ENCODE measurements around the gene GOLGA8J.
"Not testable (repeated sequence)": the region's sequence is repeated elsewhere in the genome, so short reads cannot be mapped to it uniquely, and the experiment has no call there.

Gene GOLGA8J, protein sequence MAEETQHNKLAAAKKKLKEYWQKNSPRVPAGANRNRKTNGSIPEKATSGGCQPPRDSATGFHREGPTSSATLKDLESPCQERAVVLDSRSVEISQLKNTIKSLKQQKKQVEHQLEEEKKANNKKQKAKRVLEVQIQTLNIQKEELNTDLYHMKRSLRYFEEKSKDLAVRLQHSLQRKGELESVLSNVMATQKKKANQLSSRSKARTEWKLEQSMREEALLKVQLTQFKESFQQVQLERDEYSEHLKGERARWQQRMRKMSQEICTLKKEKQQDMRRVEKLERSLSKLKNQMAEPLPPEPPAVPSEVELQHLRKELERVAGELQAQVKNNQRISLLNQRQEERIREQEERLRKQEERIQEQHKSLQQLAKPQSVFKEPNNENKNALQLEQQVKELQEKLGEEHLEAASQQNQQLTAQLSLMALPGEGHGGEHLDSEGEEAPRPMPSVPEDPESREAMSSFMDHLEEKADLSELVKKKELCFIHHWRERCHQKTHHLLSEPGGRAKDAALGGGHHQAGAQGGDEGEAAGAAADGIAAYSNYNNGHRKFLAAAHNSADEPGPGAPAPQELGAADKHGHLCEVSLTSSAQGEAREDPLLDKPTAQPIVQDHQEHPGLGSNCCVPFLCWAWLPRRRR

DNA sequence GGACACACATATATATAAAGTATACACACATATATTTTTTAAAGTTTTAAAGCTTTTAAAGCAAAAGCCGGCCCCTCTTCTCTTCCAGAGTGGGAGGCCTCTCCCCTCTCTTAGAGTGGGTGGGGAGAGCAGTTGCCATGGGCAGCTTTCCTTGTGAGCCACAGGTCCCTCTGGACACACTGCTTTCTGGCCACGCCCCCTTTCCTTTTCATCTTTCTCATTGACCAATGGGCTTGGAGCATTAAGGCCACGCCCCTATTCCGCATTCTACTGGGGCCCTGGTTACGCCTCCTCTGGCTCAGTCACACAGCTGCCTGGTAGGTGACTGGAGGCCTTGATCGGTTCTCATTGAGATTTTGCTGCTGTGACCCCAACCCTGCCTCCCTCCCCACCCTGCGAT is at the start of gene GOLGA8J:
Gene GOLGA8J (plus strand): TSS at position 301 of the 400 bp plus-strand sequence. CDS start 98 bp downstream, at position 399.
- DNase-seq (ENCODE audit: low spot score) = not testable (repeated sequence)

DNA sequence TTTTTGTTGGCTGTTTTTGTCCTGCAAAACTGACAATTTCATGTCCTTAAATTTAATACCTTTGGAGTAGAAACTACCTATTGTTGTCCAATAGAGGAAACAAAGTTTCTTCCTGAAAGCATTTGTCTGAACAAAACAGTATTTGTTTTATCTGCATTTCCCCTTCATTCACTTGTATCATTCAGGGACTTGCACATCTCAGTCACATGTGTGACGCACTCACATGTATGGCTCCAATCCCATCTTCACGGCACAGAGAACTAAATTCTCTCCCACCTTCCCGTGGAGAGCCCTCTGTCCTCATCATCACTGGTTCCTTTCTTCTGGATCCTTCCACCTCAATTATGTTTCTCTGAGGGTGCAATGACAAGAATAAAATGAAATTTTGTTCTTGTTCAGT is 49.5 kb upstream of the GOLGA8J start:
- DNase-seq (ENCODE audit: low spot score) = no peak

DNA sequence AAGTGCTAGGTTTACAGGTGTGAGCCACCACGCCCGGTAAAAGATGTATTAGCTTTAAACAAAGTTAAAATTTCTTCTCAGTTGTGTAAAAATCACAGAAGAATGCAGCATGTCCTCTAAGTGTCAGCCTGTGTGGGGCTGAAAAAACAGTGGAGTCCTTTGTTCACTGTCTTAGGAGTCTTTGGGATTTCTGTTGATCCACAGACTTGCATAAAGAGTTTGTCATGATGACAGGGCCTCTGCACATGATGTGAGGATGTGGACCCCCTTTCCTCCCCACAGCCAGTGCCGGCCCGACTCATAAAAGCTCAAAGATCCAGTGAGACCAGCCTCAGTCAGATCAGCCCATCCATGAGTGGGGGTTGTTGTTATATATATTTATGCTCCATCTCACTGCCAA is 49.0 kb upstream of the GOLGA8J start:
- DNase-seq (ENCODE audit: low spot score) = no peak

DNA sequence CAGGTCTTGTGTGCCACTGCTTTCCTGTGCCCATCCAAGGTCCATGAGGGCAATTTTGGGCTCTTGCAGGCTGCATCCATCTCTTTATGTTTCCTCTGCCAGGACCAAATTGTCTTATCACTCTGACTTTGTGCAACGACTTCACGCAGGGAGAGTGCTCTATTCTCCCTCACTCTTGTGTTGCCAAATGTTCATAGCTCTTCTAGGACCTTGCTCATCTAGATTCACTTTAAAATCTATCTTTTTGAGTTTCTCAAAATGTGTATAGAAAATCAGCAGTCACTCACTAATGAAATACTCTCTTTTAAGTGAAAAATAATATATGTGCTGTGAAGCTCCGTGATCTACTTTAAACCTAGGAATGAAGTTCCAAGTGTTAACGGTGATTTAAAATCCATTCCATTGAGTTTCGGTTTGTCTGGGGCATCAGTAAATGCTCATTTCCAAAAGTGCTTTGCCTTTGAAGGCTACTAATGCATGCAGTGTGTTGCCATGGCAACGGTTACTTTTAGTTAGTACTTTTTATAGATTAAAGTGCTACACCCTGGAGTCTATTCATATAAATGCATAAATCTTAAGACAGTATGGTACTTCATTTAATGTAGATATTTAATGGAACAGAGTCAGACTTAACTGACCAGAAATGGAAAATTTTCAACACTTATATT is 46.6 kb upstream of the GOLGA8J start:
- no peak for DNase-seq (ENCODE audit: low spot score)

DNA sequence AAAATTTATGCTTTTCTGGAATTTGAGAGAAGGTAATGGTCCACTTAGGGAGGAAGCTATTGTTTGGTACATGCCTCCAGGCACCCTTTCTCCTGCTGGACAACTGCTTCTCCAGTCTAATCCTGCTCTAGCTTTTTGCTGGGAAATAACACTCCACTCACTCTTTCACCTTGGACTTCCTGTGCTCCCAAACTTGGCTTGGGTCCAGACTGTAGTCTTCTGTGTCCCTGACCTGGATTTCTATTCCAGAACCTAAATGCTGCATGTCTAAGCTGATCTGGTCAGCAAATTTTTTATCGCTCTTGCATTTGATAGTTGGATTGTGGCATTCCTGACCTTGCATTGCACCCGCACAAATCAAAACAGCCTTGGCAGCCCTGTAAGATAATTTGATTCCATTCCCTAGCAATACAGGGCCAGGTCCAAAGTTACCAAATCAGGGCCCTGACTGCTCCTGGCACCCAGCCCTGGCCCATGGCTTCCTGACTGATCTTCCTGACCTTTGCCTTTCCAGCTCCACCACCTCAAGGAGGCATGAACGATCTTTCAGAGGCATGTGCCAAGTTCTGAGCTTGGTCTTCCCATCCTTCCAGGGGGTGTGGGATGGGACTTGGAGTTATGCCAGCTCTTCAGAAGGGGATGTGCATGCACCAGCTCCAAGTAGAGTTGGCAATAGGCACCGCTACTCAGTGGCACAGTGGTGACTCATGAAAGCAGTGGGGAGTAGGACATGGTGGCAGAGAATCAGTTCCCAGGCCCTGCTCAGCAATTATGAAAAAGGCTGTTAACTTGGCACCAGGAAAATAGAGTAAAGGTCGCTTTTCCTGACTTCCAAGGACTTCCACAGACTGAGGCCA is 43.9 kb upstream of the GOLGA8J start:
- DNase-seq (ENCODE audit: low spot score) = no peak

DNA sequence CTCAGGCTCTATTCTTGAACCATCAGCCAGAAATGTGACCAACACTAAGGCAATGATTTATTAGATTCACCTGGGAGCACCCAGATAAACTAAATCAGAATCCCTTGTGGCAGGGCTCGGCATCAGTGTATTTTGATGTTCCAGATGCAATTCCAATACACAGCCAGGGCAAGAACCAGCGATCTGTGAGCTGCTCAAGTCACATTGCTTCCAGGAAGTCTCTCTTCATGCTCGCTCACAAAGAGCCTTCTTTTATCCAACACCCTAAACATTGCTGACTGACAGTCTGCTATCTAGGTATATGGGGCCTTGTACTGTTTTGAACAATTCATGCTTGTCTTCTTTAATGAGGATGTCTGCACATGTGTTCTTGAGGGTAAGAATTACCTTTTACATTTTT is 40.9 kb upstream of the GOLGA8J start:
- no peak for DNase-seq (ENCODE audit: low spot score)

DNA sequence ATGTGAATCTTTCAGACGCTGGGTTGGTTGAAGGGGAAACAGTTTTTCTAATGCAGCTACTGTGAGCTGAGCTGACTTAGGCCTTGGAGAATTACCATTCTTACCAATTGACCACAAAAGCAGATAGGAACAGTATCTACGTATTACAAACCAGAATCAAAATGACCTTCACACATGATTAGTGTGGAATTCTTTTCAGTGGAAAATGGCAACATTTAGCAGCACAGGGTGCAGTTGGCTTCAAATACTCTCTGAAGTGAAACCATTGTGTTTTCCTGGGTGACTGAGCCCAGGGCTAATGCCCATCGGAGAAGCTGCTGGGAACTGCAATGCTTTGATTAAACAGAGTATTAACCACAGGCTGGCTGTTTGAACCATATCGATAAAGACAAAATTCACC is 40.2 kb upstream of the GOLGA8J start:
- DNase-seq (ENCODE audit: low spot score) = no peak

DNA sequence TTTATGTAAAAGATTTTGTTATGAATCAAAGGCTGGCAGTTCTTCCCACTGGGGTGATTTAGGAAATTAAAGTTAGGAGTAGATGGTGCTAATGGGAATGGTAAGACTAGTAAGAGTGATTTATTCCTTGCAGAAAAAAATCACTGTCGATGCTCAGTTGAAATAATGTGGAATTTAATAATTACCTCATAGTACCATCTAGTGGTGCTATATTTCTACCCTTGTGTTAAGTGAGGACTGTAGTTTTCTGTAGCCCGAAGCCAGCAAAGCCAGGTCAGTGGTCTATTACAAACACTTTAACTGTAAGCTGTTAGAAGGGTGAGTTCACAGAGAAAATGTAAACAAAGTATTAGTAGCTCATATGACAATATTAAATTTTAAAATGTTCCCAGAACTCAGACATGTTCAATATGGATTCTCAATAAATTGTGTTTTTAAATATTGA is 39.5 kb upstream of the GOLGA8J start:
- no peak for DNase-seq (ENCODE audit: low spot score)

DNA sequence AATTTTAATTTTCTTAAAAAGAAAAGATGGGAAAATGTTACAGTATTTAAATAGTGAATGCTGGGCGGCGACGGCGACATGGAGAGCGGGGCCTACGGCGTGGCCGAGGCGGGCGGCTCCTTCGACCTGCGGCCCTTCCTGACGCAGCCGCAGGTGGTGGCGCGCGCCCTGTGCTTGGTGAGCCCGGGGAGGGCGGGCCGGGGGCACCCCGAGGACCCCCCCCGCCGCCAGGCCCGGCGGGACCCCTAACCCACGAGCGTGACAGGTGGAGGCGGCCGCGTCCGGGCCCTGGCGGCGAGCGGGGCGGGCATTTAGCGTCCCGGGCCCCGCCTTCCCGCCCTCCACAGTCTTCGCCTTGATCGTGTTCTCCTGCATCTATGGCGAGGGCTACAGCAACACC is 38.4 kb upstream of the GOLGA8J start:
- DNase-seq (ENCODE audit: low spot score) = no peak

DNA sequence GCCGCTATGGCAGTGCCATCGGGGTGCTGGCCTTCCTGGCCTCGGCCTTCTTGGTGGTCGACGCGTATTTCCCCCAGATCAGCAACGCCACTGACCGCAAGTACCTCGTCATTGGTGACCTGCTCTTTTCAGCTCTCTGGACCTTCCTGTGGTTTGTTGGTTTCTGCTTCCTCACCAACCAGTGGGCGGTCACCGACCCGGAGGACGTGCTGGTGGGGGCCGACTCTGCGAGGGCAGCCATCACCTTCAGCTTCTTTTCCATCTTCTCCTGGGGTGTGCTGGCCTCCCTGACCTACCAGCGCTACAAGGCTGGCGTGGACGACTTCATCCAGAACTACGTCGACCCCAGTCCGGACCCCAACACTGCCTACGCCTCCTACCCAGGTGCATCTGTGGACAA is 37.9 kb upstream of the GOLGA8J start:
- not testable (repeated sequence) for DNase-seq (ENCODE audit: low spot score)

DNA sequence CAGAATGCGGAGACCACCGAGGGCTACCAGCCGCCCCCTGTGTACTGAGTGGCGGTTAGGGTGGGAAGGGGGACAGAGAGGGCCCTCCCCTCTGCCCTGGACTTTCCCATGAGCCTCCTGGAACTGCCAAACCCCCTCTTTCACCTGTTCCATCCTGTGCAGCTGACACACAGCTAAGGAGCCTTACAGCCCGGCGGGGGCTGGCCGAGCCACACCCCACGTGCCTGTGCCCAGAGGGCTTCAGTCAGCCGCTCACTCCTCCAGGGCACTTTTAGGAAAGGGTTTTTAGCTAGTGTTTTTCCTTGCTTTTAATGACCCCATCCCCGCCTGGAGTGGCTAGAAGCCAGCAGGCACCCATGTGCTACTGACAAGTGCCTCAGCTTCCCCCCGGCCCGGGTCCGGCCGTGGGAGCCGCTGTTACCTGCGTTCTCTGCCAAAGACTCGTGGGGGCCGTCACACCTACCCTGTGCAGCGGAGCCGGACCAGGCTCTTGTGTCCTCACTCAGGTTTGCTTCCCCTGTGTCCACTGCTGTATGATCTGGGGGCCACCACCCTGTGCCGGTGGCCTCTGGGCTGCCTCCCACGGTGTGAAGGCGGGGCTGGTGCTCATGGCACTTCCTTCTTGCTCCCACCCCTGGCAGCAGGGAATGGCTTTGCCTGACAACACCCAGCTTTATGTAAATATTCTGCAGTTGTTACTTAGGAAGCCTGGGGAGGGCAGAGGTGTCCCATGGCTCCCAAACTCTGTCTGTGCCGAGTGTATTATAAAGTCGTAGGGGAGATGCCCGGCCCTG is 37.3 kb upstream of the GOLGA8J start:
- DNase-seq (ENCODE audit: low spot score) = not testable (repeated sequence)

DNA sequence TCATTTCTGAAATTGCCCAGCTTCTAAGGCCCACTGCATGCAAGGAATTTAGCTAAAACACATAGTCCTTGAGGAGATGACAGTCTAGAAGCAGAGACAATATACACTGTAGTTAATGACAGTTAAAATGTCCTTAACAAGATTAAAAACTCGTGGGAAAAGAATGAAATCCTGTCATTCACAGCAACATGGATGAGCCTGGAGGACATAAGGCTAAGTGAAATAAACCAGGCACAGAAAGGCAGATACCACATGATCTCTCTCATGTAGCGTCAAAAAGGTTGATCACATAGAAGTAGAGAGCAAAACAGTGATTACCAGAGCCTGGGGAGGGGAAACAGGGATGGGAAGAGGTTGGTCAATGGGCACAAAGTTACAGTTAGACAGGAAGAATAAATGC is 36.3 kb upstream of the GOLGA8J start:
- no peak for DNase-seq (ENCODE audit: low spot score)

DNA sequence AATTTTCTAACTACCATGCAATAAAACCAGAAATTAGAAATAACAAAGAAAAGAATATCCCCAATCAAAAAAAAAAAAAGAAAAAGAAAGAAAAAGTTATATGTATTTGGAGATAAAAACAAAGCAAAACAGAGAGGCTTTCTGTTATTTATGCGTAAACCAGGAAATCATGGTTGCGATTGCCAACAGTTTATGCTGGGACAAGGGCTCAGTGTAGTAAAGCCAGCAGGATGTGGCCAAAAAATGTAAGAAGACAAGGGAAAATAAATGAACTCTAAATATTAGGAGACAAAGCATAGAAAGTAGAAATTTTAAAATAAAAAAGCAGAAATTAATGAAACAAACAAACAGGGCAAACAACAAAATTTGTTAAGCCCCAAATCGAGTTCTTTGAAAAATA is 27.2 kb upstream of the GOLGA8J start:
- DNase-seq (ENCODE audit: low spot score) = no peak

DNA sequence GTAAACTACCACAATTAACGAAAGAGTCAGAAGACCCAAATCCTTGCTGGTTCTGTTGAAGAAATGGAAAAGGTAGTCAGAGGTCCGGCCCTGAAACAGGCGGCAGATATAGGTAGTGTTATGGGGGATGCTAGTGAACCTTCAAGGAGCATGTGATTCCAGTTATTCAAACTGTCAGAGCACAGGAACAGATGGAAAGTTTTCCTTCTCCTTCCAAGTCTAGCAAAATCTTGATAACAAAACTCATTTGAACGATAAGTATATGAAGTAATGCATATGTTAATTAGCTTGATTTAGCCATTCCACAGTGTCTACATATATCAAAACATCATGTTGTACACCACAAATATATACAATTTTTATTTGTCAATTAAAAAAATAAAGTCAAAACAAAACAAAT is 26.6 kb upstream of the GOLGA8J start:
- DNase-seq (ENCODE audit: low spot score) = no peak

DNA sequence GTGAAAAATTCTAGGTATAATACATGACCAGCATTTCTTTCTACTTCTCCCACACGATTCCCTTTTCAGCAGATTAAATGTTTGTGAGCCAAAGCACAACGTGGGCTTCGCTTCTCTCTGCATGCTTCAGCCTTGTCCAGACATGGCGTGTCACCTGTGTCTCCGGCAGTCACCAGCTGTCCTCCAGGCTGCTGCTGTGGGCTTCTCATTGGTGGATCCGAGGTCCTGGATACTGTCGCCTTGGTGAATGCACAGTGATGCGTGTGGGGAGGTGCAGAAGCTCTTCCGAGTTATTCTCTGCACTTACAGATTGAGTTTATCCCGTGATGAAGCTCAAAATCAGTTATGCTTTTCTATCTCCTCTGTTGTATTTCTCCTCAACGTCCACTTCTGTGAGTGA is 23.0 kb upstream of the GOLGA8J start:
- DNase-seq (ENCODE audit: low spot score) = no peak

DNA sequence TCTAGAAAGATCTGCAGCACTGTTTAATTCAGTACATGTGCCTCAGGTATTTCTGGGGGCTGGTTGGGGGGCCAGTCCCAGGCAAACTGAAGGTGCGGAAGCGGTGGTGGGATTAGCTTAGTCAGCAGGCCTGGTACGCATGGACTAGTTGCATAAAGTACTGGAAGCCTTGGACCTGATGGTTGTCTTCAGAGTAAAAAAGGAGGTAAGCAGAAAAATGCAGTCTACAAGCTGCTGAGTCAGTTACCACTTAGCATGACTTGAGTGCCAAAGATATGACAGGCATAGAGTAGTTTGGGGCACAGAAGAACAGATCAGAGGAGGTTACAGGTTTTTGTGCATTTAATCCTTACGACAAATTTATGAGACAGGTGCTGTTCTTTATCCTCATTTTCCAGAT is 19.9 kb upstream of the GOLGA8J start:
- DNase-seq (ENCODE audit: low spot score) = no peak

DNA sequence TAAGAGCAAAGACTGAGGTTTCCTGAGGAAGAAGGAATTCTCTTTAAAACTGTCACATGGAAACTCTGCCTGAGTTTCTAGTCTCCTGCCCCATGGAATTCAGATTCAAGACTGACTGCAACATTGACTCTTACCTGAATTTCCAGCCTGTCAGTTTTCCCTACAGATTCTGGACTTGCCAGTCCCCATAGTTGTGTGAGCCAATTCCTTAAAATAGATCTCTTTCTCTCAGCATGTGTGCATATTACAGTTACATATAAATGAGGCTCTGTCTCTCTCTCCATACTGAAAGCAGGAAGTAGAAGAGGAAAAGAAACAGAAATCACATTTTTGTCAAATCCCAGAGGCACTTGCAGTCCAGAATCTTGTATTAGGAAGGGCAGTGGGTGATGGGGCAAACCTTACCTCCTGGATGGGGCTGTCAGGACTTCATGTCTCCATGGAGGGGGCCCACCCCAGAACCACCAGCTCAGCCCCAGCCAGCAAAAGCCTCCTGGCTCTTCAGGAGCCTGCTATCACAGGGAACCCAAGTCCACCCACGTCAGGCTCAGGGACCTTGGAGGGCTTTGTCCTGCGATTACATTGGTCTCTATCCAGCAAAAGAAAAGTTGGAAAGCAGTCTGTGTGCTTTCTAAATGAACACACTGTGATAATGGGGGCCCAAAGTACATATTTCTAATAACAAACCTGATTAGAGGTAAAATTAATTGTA is 18.8 kb upstream of the GOLGA8J start:
- DNase-seq (ENCODE audit: low spot score) = no peak

DNA sequence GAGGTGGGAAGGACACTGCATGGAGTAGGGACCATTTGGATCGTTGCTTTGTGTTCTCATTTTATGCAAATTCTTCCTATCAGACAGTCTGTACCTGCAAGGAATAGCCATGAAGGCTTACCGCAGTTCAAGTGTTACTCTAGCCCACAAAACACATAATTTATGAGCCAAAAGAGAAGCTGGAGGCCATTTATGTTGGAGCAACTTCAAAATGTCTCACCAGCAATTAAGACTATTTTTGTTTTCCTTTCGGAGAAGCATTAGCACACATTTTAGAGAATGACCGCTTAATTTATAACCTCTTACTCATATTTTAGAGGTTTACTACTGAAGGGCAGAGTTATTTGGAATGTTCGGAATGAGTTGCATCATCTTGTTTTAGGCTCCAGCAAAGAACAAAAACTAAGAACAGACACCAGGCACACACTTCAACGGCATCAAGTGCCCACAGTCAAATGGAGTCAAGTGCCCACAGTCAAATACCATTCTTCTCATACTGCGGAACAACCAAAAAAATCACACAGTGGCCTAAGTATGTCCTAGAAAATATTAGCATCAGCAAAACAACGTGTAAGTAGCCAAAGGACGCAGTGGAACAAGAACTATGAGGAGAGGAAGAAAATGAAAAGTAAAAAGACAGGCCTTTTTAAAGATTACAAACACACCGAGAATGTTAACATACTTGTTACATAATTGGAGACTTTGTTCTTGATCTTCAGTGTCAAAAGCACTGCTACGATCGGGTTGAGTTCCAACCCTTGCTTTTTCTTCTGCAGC is 17.5 kb upstream of the GOLGA8J start:
- no peak for DNase-seq (ENCODE audit: low spot score)

DNA sequence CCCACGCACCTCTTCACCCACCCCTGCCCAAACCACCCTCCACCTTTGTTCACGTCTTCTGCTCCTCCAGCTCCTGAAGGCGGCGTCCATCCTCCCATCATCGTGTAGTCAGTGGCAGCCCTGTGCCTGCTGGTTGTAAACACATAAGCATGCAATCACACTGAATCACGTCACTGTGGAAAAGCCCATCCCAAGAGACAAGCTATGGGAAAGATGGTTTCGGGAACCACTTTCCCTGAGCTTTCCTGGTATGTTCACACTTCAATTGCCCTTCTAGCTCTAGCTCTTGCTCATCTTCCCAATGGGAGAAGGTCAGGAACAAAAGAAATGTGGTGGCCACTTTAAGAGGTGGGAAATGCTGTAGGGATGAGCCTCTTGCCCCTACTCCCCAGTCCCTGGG is 14.4 kb upstream of the GOLGA8J start:
- DNase-seq (ENCODE audit: low spot score) = no peak

DNA sequence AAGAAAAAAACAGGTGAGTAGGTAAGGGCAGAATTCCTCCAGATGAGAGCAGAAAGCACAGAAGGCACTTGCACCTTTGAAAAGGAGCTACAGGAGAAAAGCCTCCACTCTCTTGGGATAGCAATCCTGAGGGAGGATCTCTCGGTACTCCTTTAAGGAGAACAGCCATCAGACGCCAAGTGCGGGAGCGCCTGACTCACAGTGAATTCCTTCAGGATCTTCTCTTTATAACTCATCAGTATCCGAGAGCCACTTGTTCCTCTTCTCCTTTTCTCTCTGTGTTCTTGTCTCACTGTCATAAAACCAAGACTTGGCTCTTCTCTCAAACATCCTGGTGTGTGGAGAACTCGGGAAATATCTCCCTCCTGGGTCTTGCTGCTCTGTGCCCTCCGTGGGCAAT is 10.1 kb upstream of the GOLGA8J start:
- DNase-seq (ENCODE audit: low spot score) = no peak

All from CD4-positive, alpha-beta T cell treated with Interleukin-2 at 100 ng/mL for 4 hours (primary cell).